DOHH2 (cell line): Measurements from ENCODE around the gene TTC7B.

ENCODE experiments used
- CTCF ChIP-seq: fragments of 200-600 bp; sonication (generic); IDR thresholded peaks from one replicate; pipeline ENCODE4 v1.5.1; 2014; ENCODE audit warnings: antibody characterized with exemption, mild to moderate bottlenecking, low read depth, low read length; ENCODE audit not compliant: poor library complexity, severe bottlenecking
- EZH2phosphoT487 ChIP-seq: fragments of 200-600 bp; sonication (generic); IDR thresholded peaks from 2 replicates; pipeline ENCODE4 v1.6.1; 2017; ENCODE audit warnings: borderline replicate concordance, mild to moderate bottlenecking, antibody characterized with exemption, low read length, moderate library complexity, mixed read lengths

- TF ChIP-seq CTCF (peak; percentile 24), EZH2phosphoT487 (no peak)
Measured at GRCh38 chr14:90756755-90757345, 59.4 kb downstream of the TTC7B start.
